NCI-H2171 treated with DMSO at 0.1 percent for 48 hours (cell line): ENCODE data around the gene PYCR2.

Source experiments
- DNase-seq: peaks from one replicate; lab custom pipeline; 2025; lab: John Stamatoyannopoulos, UW

The PYCR2 gene

DNA sequence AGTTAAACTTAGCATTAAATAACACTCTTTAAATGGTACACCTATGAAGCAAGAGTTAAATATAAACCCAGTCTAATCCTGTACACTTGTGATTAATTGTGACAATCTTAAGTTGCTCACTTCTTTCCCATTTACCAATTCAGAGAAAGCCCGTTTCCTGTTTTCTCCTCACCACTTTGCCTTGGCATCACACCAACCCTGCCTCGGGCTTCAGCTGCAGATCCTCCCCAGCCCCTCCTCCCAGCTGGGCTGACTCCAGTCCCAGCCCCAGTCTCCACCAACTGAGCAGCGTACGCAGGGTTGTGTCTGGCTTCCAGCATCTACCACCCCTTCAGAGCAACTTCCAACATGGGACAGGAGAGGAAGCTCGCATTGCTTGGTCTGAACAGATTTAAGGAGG lies 4.1 kb downstream of the PYCR2 start:
- no peak for DNase-seq

DNA sequence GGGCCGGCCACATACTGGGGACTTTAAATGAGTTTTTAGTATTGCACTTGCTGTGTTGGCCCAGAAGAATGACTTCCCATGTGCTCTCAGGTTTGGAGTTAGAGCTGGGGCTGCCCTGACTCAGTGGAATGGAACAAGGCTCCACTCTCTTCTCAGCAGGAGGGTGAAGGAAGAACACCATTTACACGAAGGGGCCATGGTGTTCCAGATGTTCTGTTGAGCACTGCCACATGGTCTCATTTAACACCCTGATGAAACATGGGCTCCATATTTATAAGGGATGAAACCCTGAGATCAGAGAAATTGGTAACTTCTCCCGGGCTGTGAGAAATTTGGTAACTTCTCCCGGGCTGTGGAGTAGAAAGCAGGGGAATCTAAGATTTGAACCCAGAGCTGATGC lies 5.8 kb downstream of the PYCR2 start:
- no peak for DNase-seq

- DNase-seq: no peak
Measured at GRCh38 chr1:225917536-225917935, 6.5 kb downstream of the PYCR2 start.

DNA sequence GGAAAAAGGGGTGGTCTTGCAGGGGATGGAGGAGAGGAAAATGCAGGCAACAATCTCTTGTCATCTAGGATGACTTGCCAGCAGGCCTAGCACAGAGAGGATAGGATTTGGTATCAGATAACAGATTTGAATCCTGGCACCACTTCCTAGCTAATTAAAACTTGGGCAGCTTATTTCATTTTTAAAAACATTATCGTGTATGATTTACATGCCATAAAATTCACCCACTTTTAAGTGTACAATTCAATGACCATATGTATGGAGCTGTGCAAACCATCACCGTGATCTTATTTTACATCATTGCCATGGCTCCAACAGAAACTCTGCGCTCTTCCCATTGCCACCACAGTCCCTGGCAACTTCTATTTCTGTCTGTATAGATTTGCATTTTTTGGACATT lies 6.9 kb downstream of the PYCR2 start:
- peak; percentile 32 for DNase-seq

DNA sequence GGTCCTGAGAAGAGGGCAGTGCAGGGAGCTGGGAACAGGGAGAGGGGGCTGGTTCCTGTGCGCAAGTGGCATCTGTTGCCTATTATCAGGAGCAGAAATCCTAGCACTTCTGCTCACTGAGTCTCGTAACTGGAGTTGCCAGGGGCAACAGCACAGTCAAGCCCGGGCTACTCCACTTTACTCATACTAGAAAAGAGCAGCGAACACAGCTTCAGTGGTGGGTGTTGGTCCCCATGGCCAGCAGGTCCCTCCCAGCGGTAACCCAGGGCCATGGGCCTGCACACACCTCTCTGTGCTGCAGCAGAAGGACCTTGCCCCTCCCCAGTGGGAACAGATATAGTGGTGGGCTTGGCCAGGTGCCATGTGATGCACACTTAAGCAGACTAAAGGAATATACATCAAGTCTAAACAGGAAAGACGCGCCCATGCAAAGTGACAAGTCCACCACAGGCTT lies 8.5 kb downstream of the PYCR2 start:
- peak; percentile 92 for DNase-seq

DNA sequence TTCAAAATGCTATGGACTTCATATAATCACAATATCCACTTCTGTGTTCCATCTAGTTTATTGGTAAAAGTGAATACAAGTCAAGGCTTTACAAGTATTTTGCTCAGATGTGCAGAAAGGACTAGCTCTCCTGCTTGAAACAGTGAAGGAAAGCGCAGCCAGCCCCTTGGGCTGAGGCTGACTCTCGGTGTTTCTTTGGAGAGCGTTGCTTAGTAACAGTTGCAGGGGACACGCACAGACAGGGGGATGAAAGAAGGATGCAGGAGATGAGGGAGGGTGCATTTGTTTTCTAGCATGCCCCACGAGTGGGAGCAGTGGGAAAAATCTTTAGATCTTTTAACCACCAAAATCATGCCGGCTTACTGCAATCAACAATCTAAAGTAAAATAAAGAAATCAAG lies 9.1 kb downstream of the PYCR2 start:
- DNase-seq: peak; percentile 46

DNA sequence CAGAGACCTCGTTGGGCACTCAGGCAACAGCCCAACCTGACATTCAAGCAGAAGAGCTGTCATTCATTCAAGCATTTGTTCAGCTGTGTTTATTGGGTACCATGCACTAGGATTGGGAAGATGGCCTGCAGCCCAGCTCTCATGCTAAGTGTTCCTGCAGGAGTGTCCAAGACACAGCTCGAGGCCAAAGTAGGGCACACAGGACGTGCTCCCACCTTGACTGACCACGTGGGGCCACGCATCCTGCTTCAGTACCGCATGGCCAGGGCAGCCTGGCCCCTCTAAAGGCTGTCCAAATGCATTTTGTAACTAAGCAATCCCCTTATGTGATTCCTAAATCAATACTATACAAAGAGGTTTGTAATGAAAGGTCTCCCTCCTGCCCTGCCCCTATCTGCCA lies 9.7 kb downstream of the PYCR2 start:
- no peak for DNase-seq

DNA sequence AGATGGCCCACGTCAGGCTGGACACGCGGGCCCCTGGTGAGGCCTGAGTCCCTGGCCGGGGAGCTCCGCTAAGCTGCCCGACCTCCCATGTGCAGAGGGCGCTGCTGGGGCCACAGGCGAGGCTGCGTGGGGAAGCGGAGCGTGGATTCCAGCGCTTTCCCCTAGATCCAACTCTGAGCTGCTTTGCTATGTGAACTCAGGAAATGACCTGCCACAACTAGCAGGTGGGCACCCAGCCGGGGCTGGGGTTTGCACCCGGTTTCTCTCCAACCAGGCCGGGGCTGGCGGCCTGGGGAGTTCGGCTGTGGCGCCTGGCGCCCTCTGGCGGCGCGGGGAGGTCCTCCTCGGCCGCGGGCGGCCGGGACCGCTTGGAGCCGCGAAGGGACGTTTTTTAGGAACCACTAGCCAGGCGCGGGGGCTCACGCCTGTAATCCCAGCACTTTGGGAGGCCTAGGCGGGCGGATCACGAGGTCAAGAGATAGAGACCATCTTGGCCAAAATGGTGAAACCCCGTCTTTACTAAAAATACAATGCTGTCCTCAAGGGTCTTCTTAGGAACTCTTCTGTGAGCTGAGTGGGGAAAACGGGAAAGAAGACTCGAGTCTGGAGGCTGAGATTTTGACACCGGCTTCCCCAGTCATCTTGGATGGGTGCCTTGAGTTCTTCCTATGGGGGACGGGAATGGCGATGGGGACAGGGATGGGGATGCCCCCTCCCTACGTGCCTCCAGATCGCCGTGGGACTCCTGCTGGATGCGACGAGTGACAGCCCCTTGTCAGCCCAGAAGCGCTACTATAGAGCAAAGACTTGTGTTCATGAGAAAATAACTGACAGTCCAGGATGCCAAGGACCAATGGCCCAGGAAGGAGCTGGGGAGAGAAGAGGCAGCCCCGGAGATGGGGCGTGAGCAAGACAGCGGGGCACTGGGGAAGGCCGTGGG lies 12.6 kb downstream of the PYCR2 start:
- DNase-seq: no peak

GRCh38 chr1:225909477-225909876 lies 14.6 kb downstream of the PYCR2 start:
- DNase-seq: no peak

DNA sequence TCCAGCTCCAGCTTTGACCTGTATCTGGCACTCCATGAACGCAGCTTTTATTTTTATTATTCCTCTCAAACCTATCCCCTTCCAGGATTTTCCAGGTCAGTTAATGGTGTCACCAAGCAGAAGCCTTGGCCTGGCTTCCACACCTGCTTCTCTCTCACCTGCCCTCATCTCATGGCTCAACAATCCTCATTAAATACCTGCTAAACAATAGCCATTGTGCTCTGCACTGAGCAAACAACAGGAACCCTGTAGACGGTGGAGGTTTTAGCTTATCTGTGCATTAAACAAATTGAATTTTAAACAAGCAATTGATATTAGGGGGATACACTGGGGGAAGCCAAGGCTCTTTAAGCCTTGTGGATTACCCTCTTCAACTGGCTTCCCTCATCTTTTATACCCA lies 15.3 kb downstream of the PYCR2 start:
- DNase-seq: no peak

- no peak for DNase-seq
Measured at GRCh38 chr1:225908013-225908640, 15.9 kb downstream of the PYCR2 start.

GRCh38 chr1:225907341-225907740 lies 16.7 kb downstream of the PYCR2 start:
- DNase-seq: no peak

DNA sequence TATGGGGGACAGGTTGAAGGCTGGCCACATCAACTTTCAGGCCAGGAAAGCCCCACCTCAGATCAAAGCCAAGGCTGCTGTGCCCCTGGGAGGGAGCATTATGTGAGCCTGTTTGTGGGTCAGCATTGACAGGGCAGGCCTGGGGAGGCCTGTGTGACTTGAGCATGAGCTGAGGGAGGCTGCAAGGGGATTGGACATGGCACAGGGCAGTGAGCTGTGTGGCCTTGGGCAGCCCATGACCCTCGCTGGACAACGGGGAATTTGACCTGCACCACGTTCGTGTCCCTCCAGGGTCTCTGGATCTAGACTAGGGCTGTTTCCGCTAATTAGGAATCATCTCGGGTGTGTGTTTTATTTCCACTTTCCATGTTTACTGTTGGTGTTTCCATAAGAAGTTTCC lies 17.6 kb downstream of the PYCR2 start:
- no peak for DNase-seq

DNA sequence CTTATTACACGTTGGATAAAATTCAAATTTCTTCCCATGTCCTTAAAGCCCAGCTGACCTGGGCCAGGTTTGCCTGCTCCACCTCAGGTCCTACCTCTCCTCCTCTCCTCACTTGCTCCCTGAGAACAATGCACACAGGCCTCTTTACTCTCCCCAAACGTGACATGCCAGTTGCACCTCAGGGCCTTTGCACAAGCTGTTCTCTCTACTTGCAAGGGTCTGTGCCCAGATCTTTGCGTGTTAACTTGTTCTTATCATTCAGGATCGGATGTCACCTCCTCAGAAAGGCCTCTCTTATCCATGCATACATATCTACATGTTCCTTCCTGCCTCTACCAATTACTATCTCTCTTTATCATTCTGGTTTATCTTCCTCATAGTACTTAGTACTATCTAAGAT lies 20.4 kb downstream of the PYCR2 start:
- DNase-seq: no peak

GRCh38 chr1:225899044-225899925 lies 24.8 kb downstream of the PYCR2 start:
- DNase-seq: no peak

DNA sequence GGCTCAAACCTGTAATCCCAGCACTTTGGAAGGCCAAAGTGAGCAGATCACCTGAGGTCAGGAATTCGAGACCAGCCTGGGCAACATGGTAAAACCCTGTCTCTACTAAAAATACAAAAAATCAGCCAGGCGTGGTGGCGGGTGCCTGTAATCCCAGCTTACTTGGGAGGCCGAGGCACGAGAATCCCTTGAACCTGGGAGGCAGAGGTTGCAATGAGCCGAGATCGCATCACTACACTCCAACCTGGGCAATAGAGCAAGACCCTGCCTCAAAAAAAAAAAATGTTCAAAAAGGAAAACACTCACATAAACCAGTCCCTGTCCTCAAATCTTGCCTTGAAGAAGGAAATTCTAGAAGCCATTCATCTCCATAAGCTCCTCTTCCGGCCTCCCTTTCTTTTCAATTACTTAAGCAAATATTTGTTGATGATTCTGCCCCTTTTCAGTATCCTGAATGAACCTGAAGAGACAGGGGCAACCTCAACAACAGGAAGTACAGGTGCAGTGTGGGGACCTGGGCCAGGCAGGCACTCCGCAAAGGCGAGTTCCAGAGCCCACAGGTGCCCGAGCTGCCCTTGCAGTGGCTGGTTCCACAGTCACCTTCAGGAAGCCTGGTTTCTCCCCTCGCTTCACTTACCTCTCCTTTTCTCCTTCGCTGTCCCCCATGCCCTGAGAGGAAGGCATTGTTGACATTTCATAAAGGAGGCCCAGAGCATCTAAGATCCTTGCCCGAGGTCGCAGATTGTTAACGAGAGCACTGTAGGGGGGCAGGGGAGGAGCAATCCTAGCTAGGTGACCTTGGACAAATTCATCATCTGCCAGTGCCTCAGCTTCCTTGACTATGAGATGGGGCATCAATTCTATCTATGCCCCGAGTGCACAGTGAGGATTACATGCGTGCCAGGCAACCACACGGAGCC lies 26.2 kb downstream of the PYCR2 start:
- DNase-seq: no peak

GRCh38 chr1:225896937-225897549 lies 27.0 kb downstream of the PYCR2 start:
- no peak for DNase-seq

- DNase-seq: no peak
Measured at GRCh38 chr1:225896494-225896893, 27.6 kb downstream of the PYCR2 start.

DNA sequence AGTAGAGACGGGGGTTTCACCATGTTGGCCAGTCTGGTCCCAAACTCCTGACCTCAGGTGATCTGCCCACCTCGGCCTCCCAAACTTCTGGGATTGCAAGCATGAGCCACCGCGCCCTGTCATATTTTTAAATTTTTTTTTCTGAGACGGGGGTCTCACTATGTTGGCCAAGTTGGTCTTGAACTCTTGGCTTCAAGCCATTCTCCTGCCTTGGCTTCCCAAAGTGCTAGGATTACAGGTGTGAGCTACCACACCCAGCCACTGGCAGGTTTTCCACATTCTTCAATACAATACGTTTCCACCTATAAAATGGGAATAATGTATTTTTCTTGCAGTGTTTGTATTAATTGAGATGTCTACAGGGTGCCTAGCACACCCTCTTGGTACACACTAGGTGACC lies 31.7 kb downstream of the PYCR2 start:
- no peak for DNase-seq

DNA sequence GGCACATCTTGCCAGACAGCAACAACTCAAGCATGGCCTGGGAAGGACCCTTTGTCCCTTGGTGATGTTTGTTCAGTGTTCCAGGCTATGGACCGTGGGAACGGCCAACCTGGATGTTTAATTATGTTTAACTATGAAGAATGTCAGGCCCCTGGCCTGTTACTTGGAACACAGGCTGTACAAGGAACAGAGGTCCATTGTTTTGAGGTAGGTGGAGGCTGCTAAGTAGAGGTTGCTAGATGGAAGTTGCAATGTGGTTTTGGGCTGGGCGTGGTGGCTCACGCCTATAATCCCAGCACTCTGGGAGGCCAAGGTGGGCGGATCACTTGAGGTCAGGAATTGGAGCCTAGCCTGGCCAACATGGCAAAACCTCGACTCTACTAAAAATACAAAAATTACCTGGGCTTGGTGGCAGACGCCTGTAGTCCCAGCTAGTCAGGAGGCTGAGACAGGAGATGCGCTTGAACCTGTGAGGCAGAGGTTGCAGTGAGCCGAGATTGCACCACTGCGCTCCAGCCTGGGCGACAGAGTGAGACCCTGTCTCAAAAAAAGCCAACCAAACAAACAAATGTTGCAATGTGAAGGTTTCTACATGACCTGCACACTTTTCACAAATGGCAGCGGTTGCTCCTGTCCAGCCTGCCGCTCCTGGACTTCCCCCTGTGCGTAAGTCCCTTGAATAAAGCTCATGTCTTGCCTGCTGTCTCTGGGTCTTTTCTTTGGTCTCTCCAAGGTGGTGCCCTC lies 32.6 kb downstream of the PYCR2 start:
- no peak for DNase-seq
